H1 (cell line): ENCODE data around the gene BDKRB1. TPM values are rescaled to one million over a fixed set of nuclear protein-coding genes. Genes with fewer than 3 reads are reported as not detected.

ENCODE experiments used
- CTCF ChIA-PET: fragments of 300-600 bp; sonication (Branson Sonifier 250); formaldehyde crosslinking; loops from one replicate; lab custom pipeline; 2021; ENCODE audit not compliant: partially characterized antibody; lab: Charles Lee
- POLR2A ChIA-PET: fragments of 300-600 bp; sonication (Branson Sonifier 250); formaldehyde crosslinking; loops from one replicate; lab custom pipeline; 2021; ENCODE audit warnings: inconsistent platforms; ENCODE audit not compliant: partially characterized antibody; lab: Charles Lee
- DNase-seq, 2 experiments: peaks; one replicate each; pipeline versions ENCODE4 v3.0.0 to v3.0.0-alpha.2; 2010 to 2022; ENCODE audit warnings: low spot score in 2 of 2, low read depth in 1 of 2, mixed read lengths in 1 of 2
- FAIRE-seq: peaks from 2 replicates; lab custom pipeline; 2011; peaks lifted over from hg19 to GRCh38; lab: Jason Lieb, UNC
- H2AFZ ChIP-seq: 2 replicates; pipeline ENCODE4 v1.8.1; 2012; ENCODE audit warnings: low read length, inconsistent platforms
- H2AK5ac ChIP-seq: 2 replicates; pipeline ENCODE4 v1.6.1; 2013; ENCODE audit warnings: low read depth, low read length
- H2BK120ac ChIP-seq: replicated peaks from 2 replicates; pipeline ENCODE3; 2013; ENCODE audit warnings: low read depth, low read length, inconsistent platforms
- H2BK12ac ChIP-seq: 2 replicates; pipeline ENCODE4 v1.6.1; 2013; ENCODE audit warnings: low read depth, low read length
- H2BK15ac ChIP-seq: 2 replicates; pipeline ENCODE4 v1.6.1; 2013; ENCODE audit warnings: low read length
- H2BK20ac ChIP-seq: 2 replicates; pipeline ENCODE4 v1.6.1; 2013; ENCODE audit warnings: low read length
- H2BK5ac ChIP-seq: 2 replicates; pipeline ENCODE4 v1.6.1; 2013; ENCODE audit warnings: low read depth, low read length
- H3K14ac ChIP-seq: 2 replicates; pipeline ENCODE4 v1.6.1; 2013; ENCODE audit warnings: inconsistent platforms; ENCODE audit not compliant: insufficient read length
- H3K18ac ChIP-seq: 2 replicates; pipeline ENCODE4 v1.6.1; 2013; ENCODE audit warnings: low read length; ENCODE audit errors: extremely low read depth
- H3K23ac ChIP-seq: 2 replicates; pipeline ENCODE4 v1.6.1; 2013; ENCODE audit warnings: inconsistent platforms; ENCODE audit not compliant: insufficient read length
- H3K23me2 ChIP-seq: 2 replicates; pipeline ENCODE4 v1.6.1; 2013; ENCODE audit warnings: low read depth, low read length
- H3K27ac ChIP-seq: 2 replicates; pipeline ENCODE4 v1.6.1; 2011; ENCODE audit warnings: low read depth, low read length, inconsistent platforms
- H3K27me3 ChIP-seq, 4 experiments: replicated peaks in 1 of 4; 1 replicate in 1 of 4; 2 replicates in 3 of 4; pipeline versions ENCODE4 v1.6.1 to v1.8.1; 2011 to 2013; ENCODE audit warnings: low read length in 3 of 4, mild to moderate bottlenecking in 3 of 4, inconsistent platforms in 2 of 4, mixed read lengths in 2 of 4, moderate library complexity in 1 of 4; ENCODE audit not compliant: control insufficient read depth in 3 of 4, insufficient read depth in 3 of 4; ENCODE audit errors: extremely low read depth in 1 of 4
- H3K36me3 ChIP-seq, 4 experiments: 2 replicates each; pipeline versions ENCODE4 v1.6.1 to v1.8.1; 2011 to 2013; ENCODE audit warnings: mild to moderate bottlenecking in 4 of 4, low read length in 3 of 4, moderate library complexity in 2 of 4, control low read depth in 1 of 4, inconsistent platforms in 1 of 4; ENCODE audit not compliant: insufficient read depth in 4 of 4, control insufficient read depth in 2 of 4
- H3K4ac ChIP-seq: replicated peaks from 2 replicates; pipeline ENCODE3; 2013; ENCODE audit warnings: low read length, low read depth, mixed read lengths, inconsistent platforms; ENCODE audit not compliant: insufficient read length
- H3K4me1 ChIP-seq, 4 experiments: replicated peaks in 1 of 4; 1 replicate in 1 of 4; 2 replicates in 3 of 4; pipeline versions ENCODE4 v1.6.1 to v1.8.1; 2011 to 2013; ENCODE audit warnings: low read length in 3 of 4, inconsistent platforms in 2 of 4, mixed read lengths in 1 of 4; ENCODE audit not compliant: insufficient read depth in 4 of 4, control insufficient read depth in 3 of 4
- H3K4me2 ChIP-seq, 2 experiments: 2 replicates each; pipeline versions ENCODE4 v1.6.1 to v1.8.1; 2011 to 2013; ENCODE audit warnings: low read depth in 2 of 2, low read length in 2 of 2, control low read depth in 1 of 2, inconsistent platforms in 1 of 2, mild to moderate bottlenecking in 1 of 2; ENCODE audit not compliant: insufficient read depth in 1 of 2
- H3K4me3 ChIP-seq, 4 experiments: fragments of 200-600, 300-600 bp in 1 of 4; sonication (generic), shearing (Covaris generic), sonication (Bioruptor Twin) in 1 of 4; 2 replicates each; pipeline versions ENCODE4 v1.5.1 to v1.8.1; 2011 to 2016; ENCODE audit warnings: low read length in 4 of 4, low read depth in 3 of 4, control low read depth in 2 of 4, inconsistent platforms in 2 of 4, mild to moderate bottlenecking in 2 of 4, mixed read lengths in 1 of 4, moderate library complexity in 1 of 4; ENCODE audit not compliant: insufficient read depth in 2 of 4; ENCODE audit errors: extremely low read depth in 1 of 4
- H3K56ac ChIP-seq: replicated peaks from 2 replicates; pipeline ENCODE3; 2013; ENCODE audit warnings: low read depth, mild to moderate bottlenecking, mixed read lengths, low read length, inconsistent platforms; ENCODE audit not compliant: insufficient read length
- H3K79me1 ChIP-seq: 2 replicates; pipeline ENCODE4 v1.6.1; 2013; ENCODE audit warnings: low read depth, low read length, control low read depth
- H3K79me2 ChIP-seq, 2 experiments: 2 replicates each; pipeline versions ENCODE4 v1.6.1 to v1.8.1; 2012 to 2013; ENCODE audit warnings: low read length in 2 of 2, mild to moderate bottlenecking in 2 of 2, inconsistent platforms in 1 of 2; ENCODE audit not compliant: insufficient read depth in 2 of 2, control insufficient read depth in 1 of 2
- H3K9ac ChIP-seq, 4 experiments: replicated peaks in 1 of 4; 1 replicate in 1 of 4; 2 replicates in 3 of 4; pipeline versions ENCODE4 v1.6.1 to v1.8.1; 2011 to 2013; ENCODE audit warnings: low read depth in 3 of 4, low read length in 3 of 4, control low read depth in 2 of 4, mild to moderate bottlenecking in 2 of 4, moderate library complexity in 2 of 4, inconsistent platforms in 1 of 4; ENCODE audit errors: extremely low read depth in 1 of 4
- H3K9me3 ChIP-seq, 2 experiments: 2 replicates each; pipeline versions ENCODE4 v1.6.1 to v1.8.1; 2012 to 2013; ENCODE audit warnings: mild to moderate bottlenecking in 2 of 2, moderate library complexity in 2 of 2, control low read depth in 1 of 2, inconsistent platforms in 1 of 2, low read depth in 1 of 2, low read length in 1 of 2, mixed read lengths in 1 of 2; ENCODE audit not compliant: insufficient read depth in 2 of 2
- H4K20me1 ChIP-seq, 2 experiments: replicated peaks in 1 of 2; 2 replicates each; pipeline versions ENCODE3 to v1.8.1; 2011 to 2013; ENCODE audit warnings: inconsistent platforms in 2 of 2, low read length in 2 of 2, mild to moderate bottlenecking in 1 of 2; ENCODE audit not compliant: insufficient read depth in 2 of 2, control insufficient read depth in 1 of 2
- H4K5ac ChIP-seq: 2 replicates; pipeline ENCODE4 v1.6.1; 2013; ENCODE audit warnings: low read length, low read depth, mixed read lengths, inconsistent platforms; ENCODE audit not compliant: insufficient read length
- H4K8ac ChIP-seq: 2 replicates; pipeline ENCODE4 v1.8.0; 2013; ENCODE audit warnings: mild to moderate bottlenecking, moderate library complexity, low read length, inconsistent platforms; ENCODE audit not compliant: insufficient read depth; ENCODE audit errors: extremely low read depth
- H4K91ac ChIP-seq: replicated peaks from 2 replicates; pipeline ENCODE3; 2013; ENCODE audit warnings: low read length, mixed read lengths, inconsistent platforms; ENCODE audit not compliant: insufficient read length
- CHD2 ChIP-seq: IDR thresholded peaks from 2 replicates; pipeline ENCODE4 v1.6.1; 2012; ENCODE audit warnings: low read length, improper control_type of control experiment
- CREB1 ChIP-seq: IDR thresholded peaks from 2 replicates; pipeline ENCODE4 v1.6.1; 2012; ENCODE audit warnings: inconsistent platforms
- EZH2 ChIP-seq: fragments of 200-600 bp; sonication (generic); IDR thresholded peaks from 2 replicates; pipeline ENCODE4 v1.7.1; 2012; ENCODE audit warnings: low read depth, mild to moderate bottlenecking, moderate library complexity, low read length, inconsistent platforms; ENCODE audit not compliant: severe bottlenecking
- FOSL1 ChIP-seq: IDR thresholded peaks from 2 replicates; pipeline ENCODE4 v1.6.1; 2011; ENCODE audit warnings: mild to moderate bottlenecking, low read depth, low read length, moderate library complexity; ENCODE audit not compliant: insufficient read depth
- HDAC6 ChIP-seq: IDR thresholded peaks from one replicate; pipeline ENCODE4 v1.7.1; 2012; ENCODE audit warnings: low read depth, mild to moderate bottlenecking, inconsistent platforms, low read length, moderate library complexity
- MAFK ChIP-seq: IDR thresholded peaks from 2 replicates; pipeline ENCODE4 v1.6.1; 2012; ENCODE audit warnings: low read depth, mild to moderate bottlenecking, improper control_type of control experiment, low read length
- NANOG ChIP-seq: IDR thresholded peaks from 2 replicates; pipeline ENCODE4 v1.6.1; 2011; ENCODE audit warnings: low read length, low read depth, mild to moderate bottlenecking, inconsistent platforms; ENCODE audit not compliant: insufficient read depth, poor library complexity, severe bottlenecking
- POLR2AphosphoS5 ChIP-seq: IDR thresholded peaks from 2 replicates; pipeline ENCODE4 v1.6.1; 2011; ENCODE audit warnings: low read depth, low read length
- SIN3A ChIP-seq, 2 experiments: IDR thresholded peaks in 1 of 2; conservative IDR thresholded peaks in 1 of 2; 2 replicates each; pipeline ENCODE4 v1.6.1; 2011 to 2012; ENCODE audit warnings: low read length in 2 of 2, improper control_type of control experiment in 1 of 2, low read depth in 1 of 2, mild to moderate bottlenecking in 1 of 2
- SP1 ChIP-seq: IDR thresholded peaks from 2 replicates; pipeline ENCODE4 v1.6.1; 2011; ENCODE audit warnings: low read depth, low read length
- WGBS, 2 experiments: shearing (Covaris generic) in 1 of 2; methylation state at CpG; one replicate each; pipeline versions ENCODE4 v1.1.6 to v1.1.7; 2013 to 2015; ENCODE audit warnings: low lambda C conversion rate in 2 of 2, mixed read lengths in 2 of 2, inconsistent platforms in 1 of 2, low coverage in 1 of 2, missing lambda C conversion rate in 1 of 2; ENCODE audit not compliant: insufficient replicate concordance in 2 of 2, insufficient coverage in 1 of 2, insufficient read length in 1 of 2; ENCODE audit errors: extremely low coverage in 1 of 2, missing lambda C conversion rate in 1 of 2; 5-methylcytosine and 5-hydroxymethylcytosine counted together
- polyA plus RNA-seq, 7 experiments: library from polyadenylated mRNA; depleted of rRNA in 3 of 7; stranded (reverse) in 5 of 7; unstranded in 2 of 7; fragments of >200 nt in 5 of 7; fragments of 200-250 nt in 2 of 7; gene quantifications; 1 replicate in 5 of 7; 2 replicates in 1 of 7; 4 replicates in 1 of 7; pipeline versions ENCODE4 v1.2.1 to v1.2.3, GENCODE V29; 2011 to 2013; ENCODE audit warnings: missing spikeins in 2 of 7, mixed read lengths in 2 of 7
- total RNA-seq: library from RNA; stranded (reverse); fragmentation: NEBNext Ultra II Directional; extraction: Animal tissue kit (Norgen Biotek cat#: 25700); gene quantifications from 2 replicates; pipeline ENCODE4 v1.2.1, GENCODE V29; 2021
- TF ChIP-seq, protein P1 (sequence below): IDR thresholded peaks from 2 replicates; pipeline ENCODE4 v1.6.1; 2011; ENCODE audit warnings: low read depth, mild to moderate bottlenecking, low read length; ENCODE audit not compliant: insufficient read depth

The BDKRB1 gene
- total and polyA plus RNA-seq, 2 of the 8 experiments (the other 6 are each of a cell fraction or from before 2014, with no cell fraction given), result 0.27 TPM; not detected in 1

DNA sequence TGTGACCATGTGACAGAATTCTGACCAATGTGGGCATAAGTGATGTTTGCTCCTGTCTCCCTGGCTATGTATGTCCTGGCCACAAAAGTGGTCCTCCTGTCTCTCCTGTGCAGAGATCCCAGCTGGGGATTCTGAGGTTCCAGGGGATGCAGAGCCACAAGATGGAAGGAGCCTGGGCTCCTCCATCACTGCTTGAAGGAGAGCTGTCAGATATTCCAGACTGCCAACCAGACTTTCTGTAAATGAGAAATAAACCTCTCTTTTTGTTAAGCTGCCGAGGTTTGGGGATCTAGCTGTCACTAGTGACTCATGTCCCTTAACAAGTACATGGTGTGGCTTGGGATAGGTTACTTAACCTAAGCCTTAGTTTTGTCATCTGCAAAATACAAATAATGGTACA, 21.9 kb downstream of the BDKRB1 start:
- H3K27me3 ChIP-seq, result no peaks in the 10 kb centered on the region
- FAIRE-seq, result no peak

More for the DNA sequence above, 21.9 kb downstream of the BDKRB1 start:
- Histone ChIP-seq H3K27ac (no peak overlapping the region), H3K4me1 (peaks cover 0 to 6% (median 2%) of the 10 kb centered on the region in 4 experiments; a peak in 2 of 7 replicates), H3K36me3 (no peaks in the 10 kb centered on the region; a peak in 2 of 8 replicates), H3K23me2 (no peaks in the 10 kb centered on the region), H2BK120ac (no peak overlapping the region), H2BK20ac (no peak overlapping the region), H3K79me2 (no peaks in the 10 kb centered on the region), H4K8ac (no peak overlapping the region), H3K56ac (no peak overlapping the region), H3K79me1 (no peaks in the 10 kb centered on the region), H2AK5ac (no peak overlapping the region), H2AFZ (no peak overlapping the region), H2BK5ac (no peak overlapping the region), H3K14ac (no peak overlapping the region), H3K9ac (no peak overlapping the region), H3K4ac (no peak overlapping the region), H3K9me3 (peaks cover 4 to 6% of the 10 kb centered on the region in 2 experiments; a peak in 3 of 4 replicates), H3K4me2 (no peak overlapping the region), H2BK15ac (no peak overlapping the region), H2BK12ac (no peak overlapping the region)
- CTCF ChIA-PET, result interaction anchor here (0.7 to 12.6 kb wide), 5 partner anchors 12 to 174 kb away, joined by 3 to 268 read pairs (median 3); no protein-coding TSS in a partner anchor
- POLR2A ChIA-PET, result no interaction called here
- WGBS, 2 experiments, result 91% methylated on average over 1 of the region's 1 CpG; no CpG with 5 or more reads in 1 of the 2 experiments
- no peak for DNase-seq
- no peak for TF ChIP-seq CREB1
- no peak for TF ChIP-seq SIN3A (conservative IDR thresholded peaks at IDR 0.05 in 1 of 2, IDR thresholded peaks at IDR 0.05 in 1 of 2; ENCODE audit: low read depth in 1 of 2, low read length in 2 of 2)
- no peak for TF ChIP-seq SP1
- no peak for TF ChIP-seq HDAC6
- no peak for TF ChIP-seq NANOG
- TF ChIP-seq FOSL1, result no peak
- no peak for TF ChIP-seq POLR2AphosphoS5
- TF ChIP-seq, protein P1, sequence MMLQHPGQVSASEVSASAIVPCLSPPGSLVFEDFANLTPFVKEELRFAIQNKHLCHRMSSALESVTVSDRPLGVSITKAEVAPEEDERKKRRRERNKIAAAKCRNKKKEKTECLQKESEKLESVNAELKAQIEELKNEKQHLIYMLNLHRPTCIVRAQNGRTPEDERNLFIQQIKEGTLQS, result no peak
- no peak for TF ChIP-seq MAFK
- TF ChIP-seq EZH2, result no peak
- TF ChIP-seq CHD2, result no peak
- TF ChIP-seq, all 59 proteins: peak for 0
- H3K23ac ChIP-seq, result no peak overlapping the region
- H4K5ac ChIP-seq, result no peak overlapping the region
- H4K20me1 ChIP-seq, result no peaks in the 10 kb centered on the region
- H3K18ac ChIP-seq, result no peak overlapping the region
- H4K91ac ChIP-seq, result no peak overlapping the region
- no peak overlapping the region for H3K4me3 ChIP-seq
